Activated CD4-positive, alpha-beta memory T cell treated with anti-CD3 and anti-CD28 coated beads for 36 hours (primary cell): ENCODE data around the gene ISLR2. TPM values are rescaled to one million over a fixed set of nuclear protein-coding genes. Genes with fewer than 3 reads are reported as not detected.

Source experiments
- CTCF ChIA-PET: fragments of 350-600 bp; sonication (Branson Sonifier 250); formaldehyde crosslinking; loops from one replicate; lab custom pipeline; 2021; ENCODE audit warnings: antibody characterized with exemption, inconsistent platforms; lab: Charles Lee
- POLR2A ChIA-PET: fragments of 350-600 bp; sonication (Branson Sonifier 250); formaldehyde crosslinking; loops from one replicate; lab custom pipeline; 2021; ENCODE audit warnings: antibody characterized with exemption; lab: Charles Lee
- DNase-seq: peaks from one replicate; pipeline ENCODE4 v3.0.0-alpha.2; 2020
- H3K27ac Mint-ChIP-seq: one replicate; pipeline ENCODE4 v1.8.0; 2021; ENCODE audit warnings: mixed read lengths
- H3K27me3 Mint-ChIP-seq: one replicate; pipeline ENCODE4 v1.8.0; 2021; ENCODE audit warnings: mixed read lengths
- H3K36me3 Mint-ChIP-seq: one replicate; pipeline ENCODE4 v1.8.0; 2021; ENCODE audit warnings: mixed read lengths
- H3K4me1 Mint-ChIP-seq: one replicate; pipeline ENCODE4 v1.8.0; 2021; ENCODE audit warnings: low read depth, mixed read lengths
- H3K4me3 Mint-ChIP-seq: one replicate; pipeline ENCODE4 v1.8.0; 2021; ENCODE audit warnings: mild to moderate bottlenecking, mixed read lengths
- H3K9me3 Mint-ChIP-seq: one replicate; pipeline ENCODE4 v1.8.0; 2021; ENCODE audit warnings: mixed read lengths
- intact Hi-C: fragments of 100-400 bp; cut with micrococcal nuclease; formaldehyde crosslinking; loops from one replicate; pipeline ENCODE4 v1.15.1; 2023
- total RNA-seq, 2 experiments: library from RNA; stranded (reverse); gene quantifications; one replicate each; pipeline ENCODE4 v1.2.3, GENCODE V29; 2021

ISLR2 gene
- total RNA-seq, 2 experiments from 2014 or later, result not detected

DNA sequence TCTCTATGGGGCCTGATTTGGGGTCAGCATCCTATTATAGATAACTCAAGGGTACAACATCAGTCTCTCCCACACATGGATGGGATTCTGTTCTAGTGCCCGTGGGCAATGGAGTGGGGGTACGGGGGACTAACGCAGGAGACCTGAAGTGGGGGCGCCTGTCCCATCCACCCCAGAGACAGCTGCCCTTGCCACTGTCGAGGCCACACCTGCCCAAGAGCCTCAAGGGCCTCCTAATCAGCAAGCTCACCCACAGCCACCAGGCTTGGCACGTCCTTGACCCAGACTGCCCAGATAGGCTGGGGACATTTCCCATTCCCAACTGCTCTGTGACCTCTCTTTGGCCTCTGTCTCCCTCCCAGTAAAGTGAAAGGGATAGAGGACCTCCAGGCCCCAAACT is 8.5 kb upstream of the ISLR2 start:
- Mint-ChIP-seq H3K4me3 (no peak overlapping the region), H3K4me1 (no peaks in the 10 kb centered on the region), H3K27ac (no peak overlapping the region), H3K36me3 (no peaks in the 10 kb centered on the region), H3K27me3 (peaks cover 16% of the 10 kb centered on the region), H3K9me3 (no peaks in the 10 kb centered on the region)
- intact Hi-C loops, result no loop called here
- CTCF ChIA-PET, result no interaction called here
- no peak for DNase-seq
- POLR2A ChIA-PET, result no interaction called here

DNA sequence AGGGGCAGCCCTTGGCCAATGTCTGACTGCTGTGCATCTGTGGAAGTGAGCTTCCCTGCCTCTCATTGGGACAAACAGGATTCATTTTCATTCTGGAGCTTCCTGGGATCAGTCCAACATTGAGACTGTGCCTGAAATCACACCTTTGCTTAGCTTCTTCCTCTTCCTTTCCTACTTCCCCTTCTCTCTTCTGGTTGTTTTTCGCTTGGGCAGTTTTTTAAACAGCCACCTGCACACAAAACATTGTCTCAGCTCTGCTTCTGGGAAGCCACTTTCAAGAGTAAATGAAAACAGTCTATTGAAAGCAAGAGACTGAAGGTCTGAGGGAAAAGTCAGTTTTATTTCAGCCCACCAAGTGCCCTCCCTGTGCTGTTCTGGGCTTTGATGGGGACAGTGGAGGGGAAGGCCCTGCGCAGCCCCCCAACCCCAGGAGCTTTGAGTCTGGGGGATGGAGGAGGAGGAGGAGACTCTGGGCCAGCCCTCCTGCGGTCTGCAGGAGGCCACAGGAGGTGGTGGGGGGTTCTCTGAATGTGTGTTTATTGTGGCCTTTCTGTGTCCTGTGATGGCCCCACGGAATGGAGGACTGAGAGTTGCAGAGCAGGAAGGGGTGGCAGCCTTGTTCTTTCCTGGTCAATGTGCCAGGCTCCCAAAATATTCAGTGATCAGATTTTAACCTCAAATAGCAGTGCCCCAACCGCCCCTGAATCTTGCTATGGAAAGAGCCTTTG is 7.8 kb upstream of the ISLR2 start:
- ChIA-PET CTCF (no interaction called here), POLR2A (no interaction called here)
- Mint-ChIP-seq H3K27me3 (peaks cover 22% of the 10 kb centered on the region), H3K36me3 (no peaks in the 10 kb centered on the region), H3K27ac (no peak overlapping the region), H3K4me1 (no peaks in the 10 kb centered on the region), H3K4me3 (no peak overlapping the region), H3K9me3 (no peaks in the 10 kb centered on the region)
- intact Hi-C loops, result no loop called here
- DNase-seq, result no peak

DNA sequence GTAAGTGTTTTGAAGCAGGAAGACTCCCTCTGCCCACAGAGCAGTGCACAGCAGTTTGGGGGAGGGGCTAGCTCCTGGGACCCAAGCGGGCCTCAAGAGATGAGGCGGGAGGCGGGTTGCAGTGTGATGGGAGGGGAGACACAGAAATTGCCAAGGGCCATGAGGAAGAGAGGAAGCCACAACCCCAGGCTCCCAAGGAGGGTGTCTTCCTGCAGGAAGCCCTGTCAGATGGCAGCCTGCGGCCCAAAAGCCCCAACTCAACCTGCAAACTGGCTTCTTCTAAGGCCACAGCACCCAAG is 7.3 kb upstream of the ISLR2 start:
- POLR2A ChIA-PET, result no interaction called here
- CTCF ChIA-PET, result interaction anchor here (1.0 kb wide), 1 partner anchor 200 kb away, joined by 3 read pairs; no protein-coding TSS in a partner anchor
- Mint-ChIP-seq H3K4me3 (no peak overlapping the region), H3K4me1 (no peaks in the 10 kb centered on the region), H3K9me3 (no peaks in the 10 kb centered on the region), H3K27ac (no peak overlapping the region), H3K36me3 (no peaks in the 10 kb centered on the region), H3K27me3 (peaks cover 19% of the 10 kb centered on the region)
- intact Hi-C loops, result no loop called here
- DNase-seq, result no peak

DNA sequence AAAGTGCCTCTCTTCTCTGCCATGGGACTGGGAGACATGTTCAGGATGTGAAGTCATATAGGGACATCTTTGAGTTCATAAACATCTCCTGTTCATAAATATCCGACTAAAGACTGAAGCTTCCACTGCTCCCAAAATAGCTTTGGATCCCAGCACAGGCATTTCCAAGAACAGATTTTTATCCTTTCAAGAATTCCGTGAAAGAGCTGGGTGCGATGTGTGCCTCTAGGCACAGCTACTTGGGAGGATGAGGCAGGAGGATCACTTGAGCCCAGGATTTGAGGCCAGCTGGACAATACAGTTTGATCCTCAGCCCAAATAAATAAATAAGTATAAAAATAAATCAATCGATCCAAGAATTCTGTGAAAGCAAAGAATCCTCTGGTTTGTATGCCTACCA is 6.7 kb upstream of the ISLR2 start:
- H3K4me1 Mint-ChIP-seq, result peaks cover 3% of the 10 kb centered on the region
- ChIA-PET POLR2A (no interaction called here), CTCF (interaction anchor here (1.0 kb wide), 2 partner anchors 151 to 199 kb away, joined by 3 to 4 read pairs; no protein-coding TSS in a partner anchor)
- H3K27me3 Mint-ChIP-seq, result peaks cover 24% of the 10 kb centered on the region
- DNase-seq, result no peak
- H3K36me3 Mint-ChIP-seq, result no peaks in the 10 kb centered on the region
- intact Hi-C loops, result no loop called here
- no peaks in the 10 kb centered on the region for H3K9me3 Mint-ChIP-seq
- H3K27ac Mint-ChIP-seq, result no peak overlapping the region
- H3K4me3 Mint-ChIP-seq, result no peak overlapping the region

DNA sequence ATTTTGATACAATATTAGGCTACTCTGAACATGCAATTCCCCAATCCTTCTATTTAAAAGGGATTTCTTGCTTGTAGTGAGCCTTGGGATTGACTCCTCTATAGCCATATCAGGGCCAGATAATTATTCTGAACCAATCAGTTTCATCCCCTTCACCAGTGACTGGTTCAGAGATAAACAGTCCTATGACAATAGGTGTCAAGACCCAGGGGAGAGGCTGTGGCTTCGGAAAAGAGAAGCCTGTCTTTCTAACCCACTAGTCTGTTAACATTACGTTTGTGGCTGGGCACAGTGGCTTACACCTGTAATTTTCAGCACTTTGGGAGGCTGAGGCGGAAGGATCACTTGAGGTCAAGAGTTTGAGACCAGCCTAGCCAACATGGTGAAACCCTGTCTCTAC is 6.2 kb upstream of the ISLR2 start:
- intact Hi-C loops, result no loop called here
- no peak for DNase-seq
- H3K4me1 Mint-ChIP-seq, result peaks cover 9% of the 10 kb centered on the region
- POLR2A ChIA-PET, result no interaction called here
- no peak overlapping the region for H3K27ac Mint-ChIP-seq
- CTCF ChIA-PET, result interaction anchor here (1.0 kb wide), 2 partner anchors 151 to 199 kb away, joined by 3 to 4 read pairs; no protein-coding TSS in a partner anchor
- peaks cover 29% of the 10 kb centered on the region for H3K27me3 Mint-ChIP-seq
- H3K9me3 Mint-ChIP-seq, result no peaks in the 10 kb centered on the region
- no peaks in the 10 kb centered on the region for H3K36me3 Mint-ChIP-seq
- no peak overlapping the region for H3K4me3 Mint-ChIP-seq

DNA sequence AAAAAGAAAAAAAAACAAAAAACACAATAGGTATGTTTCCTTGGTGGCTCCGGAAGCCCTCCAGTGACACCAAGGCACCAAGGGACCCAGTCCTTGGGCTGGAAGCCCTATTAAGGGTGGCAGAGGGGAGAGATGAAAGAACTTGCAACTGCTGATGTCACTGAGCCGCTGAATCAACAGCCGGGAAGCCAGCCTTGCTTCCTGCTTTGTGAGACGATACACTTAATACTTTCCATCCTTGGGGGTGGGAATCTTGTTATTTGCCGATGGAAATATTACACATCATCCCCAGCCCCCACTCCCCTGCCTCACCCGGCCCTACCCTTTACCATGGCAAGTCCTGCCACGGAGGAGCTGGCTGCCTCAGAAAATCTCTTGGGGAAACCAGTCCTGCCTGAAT is 5.6 kb upstream of the ISLR2 start:
- DNase-seq, result no peak
- no peak overlapping the region for H3K27ac Mint-ChIP-seq
- ChIA-PET CTCF (interaction anchor here (0.5 to 2.6 kb wide), 4 partner anchors 184 to 530 kb away, joined by 3 to 19 read pairs (median 3); no protein-coding TSS in a partner anchor), POLR2A (no interaction called here)
- H3K27me3 Mint-ChIP-seq, result peaks cover 33% of the 10 kb centered on the region
- H3K9me3 Mint-ChIP-seq, result no peaks in the 10 kb centered on the region
- no peak overlapping the region for H3K4me3 Mint-ChIP-seq
- intact Hi-C loops, result loop anchor here (5.0 kb wide), 3 partner anchors 72 to 178 kb away; no protein-coding TSS in a partner anchor
- H3K36me3 Mint-ChIP-seq, result no peaks in the 10 kb centered on the region
- peaks cover 14% of the 10 kb centered on the region for H3K4me1 Mint-ChIP-seq

DNA sequence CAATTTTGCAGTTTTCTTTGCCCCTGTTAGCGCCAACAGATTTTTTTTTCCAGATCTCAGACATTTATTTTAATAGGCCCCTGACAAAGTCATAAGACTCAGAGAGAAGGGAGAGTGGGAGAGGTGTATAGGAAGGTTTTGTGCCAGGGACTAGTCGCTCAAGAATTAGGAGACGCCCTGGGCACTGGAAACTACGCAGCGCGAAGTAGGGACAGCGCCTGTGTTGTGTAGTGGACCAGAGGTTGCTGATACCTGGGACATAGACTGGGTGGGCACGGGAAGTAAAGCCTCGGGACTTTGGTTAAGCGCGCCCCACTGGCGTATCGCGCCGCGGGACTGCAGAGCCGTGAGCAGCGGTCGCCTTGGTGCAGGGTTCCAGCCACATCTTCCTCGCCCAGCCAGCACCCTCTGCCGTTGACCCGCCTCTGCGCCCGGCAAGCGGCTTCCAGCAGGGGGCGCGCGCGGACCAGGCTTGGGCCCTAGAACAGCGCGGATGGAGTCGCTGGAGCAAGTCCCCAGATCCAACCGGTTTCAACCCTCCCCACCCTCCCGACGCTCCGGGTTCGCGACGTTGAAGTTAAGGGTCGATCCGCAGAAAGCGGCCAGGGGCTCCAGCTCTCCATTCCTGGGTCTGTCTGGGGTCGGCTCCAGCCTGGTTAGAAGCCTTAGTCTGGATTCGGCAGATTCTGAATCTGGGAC is 3.0 kb upstream of the ISLR2 start:
- ChIA-PET CTCF (interaction anchor here (1.0 to 3.2 kb wide), 6 partner anchors 20 to 195 kb away, joined by 3 to 32 read pairs (median 4); no protein-coding TSS in a partner anchor), POLR2A (no interaction called here)

DNA sequence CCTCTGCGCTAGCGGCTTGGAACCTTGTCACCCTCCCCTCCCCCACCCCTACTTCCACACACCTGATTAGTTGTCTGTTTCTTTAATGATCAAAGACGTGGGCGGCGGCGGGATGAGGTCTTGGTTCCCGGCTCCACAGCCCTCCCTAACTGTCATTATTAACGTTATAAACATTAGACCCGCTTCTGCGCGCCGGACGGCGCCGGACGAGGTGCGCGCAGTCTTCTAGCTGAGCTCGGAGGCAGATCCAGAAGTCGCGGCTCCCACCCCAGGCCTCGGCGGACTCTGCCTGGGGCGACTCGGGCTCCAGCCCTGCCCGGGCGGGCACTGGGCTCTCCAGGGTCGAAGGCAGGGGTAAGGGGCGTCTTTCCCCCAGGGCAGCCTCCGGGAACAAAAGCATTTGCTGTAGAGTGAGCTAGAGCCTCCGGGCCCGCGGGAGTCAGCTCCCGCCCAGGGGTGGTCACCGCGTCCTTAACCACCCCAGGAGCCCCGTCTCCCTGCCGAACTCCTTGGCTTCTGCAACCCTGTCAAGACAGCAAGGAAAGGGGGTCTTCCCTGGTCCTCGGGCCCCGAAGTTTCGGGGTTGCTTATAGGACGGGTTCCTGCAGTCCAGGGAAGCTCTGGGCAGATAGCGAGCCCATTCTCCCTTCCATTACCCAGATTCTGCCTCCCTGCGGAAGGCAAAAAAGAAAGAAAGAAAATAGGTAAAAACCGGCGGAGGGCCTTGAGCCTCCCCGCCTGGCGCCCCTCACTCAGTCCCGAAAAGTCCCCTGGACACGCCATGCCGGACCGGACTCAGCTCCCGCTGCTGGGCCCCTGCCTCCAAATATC is 2.2 kb upstream of the ISLR2 start:
- peaks cover 63% of the 10 kb centered on the region for H3K27me3 Mint-ChIP-seq

More for the DNA sequence above, 3.0 kb upstream of the ISLR2 start:
- no peaks in the 10 kb centered on the region for H3K36me3 Mint-ChIP-seq
- H3K4me3 Mint-ChIP-seq, result no peak overlapping the region
- H3K27ac Mint-ChIP-seq, result no peak overlapping the region
- H3K4me1 Mint-ChIP-seq, result peaks cover 18% of the 10 kb centered on the region
- peak; percentile 89 for DNase-seq
- H3K9me3 Mint-ChIP-seq, result no peaks in the 10 kb centered on the region
- peaks cover 59% of the 10 kb centered on the region for H3K27me3 Mint-ChIP-seq
- intact Hi-C loops, result loop anchor here (5.0 kb wide), 3 partner anchors 75 to 175 kb away; no protein-coding TSS in a partner anchor

DNA sequence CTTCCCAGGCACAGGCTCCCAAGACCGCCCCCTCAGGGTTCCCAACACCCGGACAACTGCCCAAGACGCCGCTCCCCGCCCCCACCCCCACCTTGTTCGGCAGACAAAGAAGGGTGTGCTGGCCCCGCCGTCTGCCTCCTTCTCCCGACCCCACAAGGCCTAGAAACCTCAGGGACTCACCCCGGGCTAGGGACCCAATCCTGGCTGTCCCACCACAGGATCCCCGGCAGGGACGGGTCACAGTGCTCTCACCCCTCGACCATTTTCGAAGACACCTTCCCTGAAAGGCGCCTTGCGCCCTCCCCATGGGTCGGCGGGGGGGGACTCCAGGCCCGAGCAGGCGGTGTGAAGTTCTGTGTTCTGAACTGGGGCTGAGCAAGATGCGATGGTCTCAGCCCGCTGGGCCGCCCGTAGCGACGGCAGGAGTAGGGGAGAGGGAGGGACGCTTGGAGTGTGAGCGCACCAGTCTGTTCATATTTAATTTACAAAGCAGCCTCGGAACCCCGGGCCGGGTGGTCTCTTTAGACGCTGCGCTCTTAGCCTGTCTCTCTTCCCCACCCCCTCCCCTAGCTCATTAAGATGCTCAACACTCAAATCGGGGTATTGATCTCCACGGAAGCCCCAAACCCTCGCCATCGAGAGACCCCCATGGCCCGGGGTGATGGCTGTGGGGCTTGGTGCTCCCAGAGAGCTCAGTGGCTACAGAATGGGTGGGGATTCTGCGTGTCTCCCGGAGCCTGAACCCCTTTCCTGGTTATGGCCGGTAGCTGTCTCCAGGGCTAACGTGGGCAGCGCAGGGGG is 1.4 kb upstream of the ISLR2 start:
- intact Hi-C loops, result loop anchor here (2.0 to 5.0 kb wide), 4 partner anchors 77 to 194 kb away; no protein-coding TSS in a partner anchor
- H3K36me3 Mint-ChIP-seq, result no peaks in the 10 kb centered on the region
- no peak for DNase-seq
- no peaks in the 10 kb centered on the region for H3K9me3 Mint-ChIP-seq
- H3K4me1 Mint-ChIP-seq, result peaks cover 21% of the 10 kb centered on the region
- H3K27ac Mint-ChIP-seq, result no peak overlapping the region
- CTCF ChIA-PET, result interaction anchor here (0.8 to 3.2 kb wide), 11 partner anchors 10 to 199 kb away, joined by 3 to 32 read pairs (median 6); no protein-coding TSS in a partner anchor
- peaks cover 69% of the 10 kb centered on the region for H3K27me3 Mint-ChIP-seq
- POLR2A ChIA-PET, result interaction anchor here (1.3 kb wide), 1 partner anchor 194 kb away, joined by 3 read pairs; no protein-coding TSS in a partner anchor
- no peak overlapping the region for H3K4me3 Mint-ChIP-seq

More for the DNA sequence above, 2.2 kb upstream of the ISLR2 start:
- ChIA-PET CTCF (interaction anchor here (0.8 to 3.2 kb wide), 9 partner anchors 11 to 194 kb away, joined by 3 to 32 read pairs (median 6); no protein-coding TSS in a partner anchor), POLR2A (interaction anchor here (1.3 kb wide), 1 partner anchor 194 kb away, joined by 3 read pairs; no protein-coding TSS in a partner anchor)
- Mint-ChIP-seq H3K36me3 (no peaks in the 10 kb centered on the region), H3K9me3 (no peaks in the 10 kb centered on the region), H3K4me1 (peaks cover 21% of the 10 kb centered on the region), H3K4me3 (no peak overlapping the region), H3K27ac (no peak overlapping the region)
- intact Hi-C loops, result loop anchor here (2.0 to 5.0 kb wide), 4 partner anchors 76 to 195 kb away; no protein-coding TSS in a partner anchor
- no peak for DNase-seq

DNA sequence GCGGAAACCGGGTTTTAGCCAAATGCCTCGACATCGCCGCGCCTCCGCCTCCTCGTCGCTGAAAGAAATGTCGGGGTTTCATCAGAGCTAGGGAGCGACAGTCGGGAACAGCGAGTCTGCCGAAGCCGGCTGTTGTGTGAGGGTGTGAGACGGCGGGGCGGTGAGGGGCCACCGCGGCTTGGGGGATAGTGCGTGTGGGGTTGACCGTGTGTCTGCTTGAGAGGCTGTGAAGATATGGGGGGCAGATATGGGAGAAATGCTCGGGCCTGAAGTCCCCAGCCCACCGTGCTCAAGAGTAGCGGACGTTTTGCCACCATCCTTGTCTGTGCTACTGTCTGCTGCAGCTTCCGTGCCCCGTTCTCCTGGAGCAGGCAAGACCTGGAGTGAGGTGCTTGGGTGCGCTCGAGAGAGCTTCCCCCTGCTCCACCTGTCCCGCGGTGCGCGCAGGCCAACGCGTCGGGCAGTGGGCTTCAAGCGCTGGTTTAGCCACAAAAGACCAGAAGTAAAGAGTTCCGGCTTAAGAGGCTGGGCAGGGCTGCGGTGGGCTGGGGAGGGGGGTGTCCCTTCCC is 716 bp upstream of the ISLR2 start:
- H3K36me3 Mint-ChIP-seq, result no peaks in the 10 kb centered on the region
- DNase-seq, result no peak
- intact Hi-C loops, result loop anchor here (2.0 to 5.0 kb wide), 4 partner anchors 77 to 193 kb away; no protein-coding TSS in a partner anchor
- CTCF ChIA-PET, result interaction anchor here (1.4 to 3.2 kb wide), 4 partner anchors 76 to 199 kb away, joined by 3 to 32 read pairs (median 6); no protein-coding TSS in a partner anchor
- peaks cover 73% of the 10 kb centered on the region for H3K27me3 Mint-ChIP-seq
- H3K4me1 Mint-ChIP-seq, result peaks cover 25% of the 10 kb centered on the region
- H3K27ac Mint-ChIP-seq, result peak overlapping the region; percentile 54
- POLR2A ChIA-PET, result no interaction called here
- H3K9me3 Mint-ChIP-seq, result no peaks in the 10 kb centered on the region
- H3K4me3 Mint-ChIP-seq, result no peak overlapping the region
